ENCODE results near the gene COCH. TPM values are rescaled to one million over a fixed set of nuclear protein-coding genes. Genes with fewer than 3 reads are reported as not detected.

The COCH gene
- 8.8 and 32.4 TPM in 2 replicates for total RNA-seq

GRCh38 chr14:30874120-30874998, at the start of gene COCH:
Gene COCH (plus strand): TSS chr14:30874559. CDS start chr14:30874939, 380 bp downstream.

Other genes with a start within 250 kb of the COCH start
- gene AP4S1, start 151.1 kb downstream of the COCH start, total RNA-seq, result 4.3 and 6.0 TPM in 2 replicates
- gene STRN3, start 151.8 kb downstream of the COCH start, total RNA-seq, result 49.2 and 70.9 TPM in 2 replicates

Data from dermis lymphatic vessel endothelial cell (primary cell).